Measurements from ENCODE around the gene UBE2Q1.

The UBE2Q1 gene

DNA sequence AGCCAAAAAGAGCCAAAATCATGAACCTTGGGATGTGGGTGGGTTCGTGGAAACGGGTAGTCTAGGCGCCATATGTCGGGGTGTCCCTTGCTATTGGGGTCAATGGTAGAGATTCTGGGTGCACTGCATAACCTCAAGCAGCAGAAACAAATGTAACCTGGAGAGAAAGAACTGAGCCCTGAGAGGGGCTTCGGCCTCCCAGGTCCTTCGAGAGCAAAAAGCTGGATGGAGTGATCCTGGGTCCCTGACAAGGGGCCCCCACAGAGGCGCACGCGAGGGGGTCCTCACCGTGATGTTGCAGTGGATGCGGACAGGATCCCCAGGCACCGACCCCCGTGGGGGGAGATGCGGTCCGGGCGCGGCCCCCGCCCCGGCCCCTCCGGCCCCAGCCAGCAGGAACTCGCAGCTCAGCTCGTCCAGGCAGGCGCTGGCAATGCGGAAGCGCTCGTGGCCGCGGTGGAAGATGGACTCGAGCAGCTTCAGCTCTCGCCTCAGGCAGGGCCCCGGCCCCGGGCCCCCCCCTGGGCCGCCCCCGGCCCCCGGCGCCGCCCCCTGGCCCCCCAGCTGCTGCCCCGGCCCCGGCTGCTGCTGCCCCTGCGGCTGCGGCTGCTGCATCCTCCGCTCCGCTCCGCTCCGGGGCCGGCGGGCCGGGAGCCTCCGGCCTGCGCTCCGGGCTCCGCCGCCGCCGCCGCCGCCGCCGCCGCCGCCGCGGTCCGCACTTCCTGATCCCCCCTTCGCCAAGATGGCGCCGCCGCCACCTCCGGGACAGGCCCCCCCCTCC, at the start of gene UBE2Q1:
TSS of gene UBE2Q1 (minus strand) at position 724 of the 781 bp plus-strand sequence. CDS start at position 615, 109 bp downstream.
- no peak for DNase-seq (ENCODE audit: low read depth in 2 of 2)

DNA sequence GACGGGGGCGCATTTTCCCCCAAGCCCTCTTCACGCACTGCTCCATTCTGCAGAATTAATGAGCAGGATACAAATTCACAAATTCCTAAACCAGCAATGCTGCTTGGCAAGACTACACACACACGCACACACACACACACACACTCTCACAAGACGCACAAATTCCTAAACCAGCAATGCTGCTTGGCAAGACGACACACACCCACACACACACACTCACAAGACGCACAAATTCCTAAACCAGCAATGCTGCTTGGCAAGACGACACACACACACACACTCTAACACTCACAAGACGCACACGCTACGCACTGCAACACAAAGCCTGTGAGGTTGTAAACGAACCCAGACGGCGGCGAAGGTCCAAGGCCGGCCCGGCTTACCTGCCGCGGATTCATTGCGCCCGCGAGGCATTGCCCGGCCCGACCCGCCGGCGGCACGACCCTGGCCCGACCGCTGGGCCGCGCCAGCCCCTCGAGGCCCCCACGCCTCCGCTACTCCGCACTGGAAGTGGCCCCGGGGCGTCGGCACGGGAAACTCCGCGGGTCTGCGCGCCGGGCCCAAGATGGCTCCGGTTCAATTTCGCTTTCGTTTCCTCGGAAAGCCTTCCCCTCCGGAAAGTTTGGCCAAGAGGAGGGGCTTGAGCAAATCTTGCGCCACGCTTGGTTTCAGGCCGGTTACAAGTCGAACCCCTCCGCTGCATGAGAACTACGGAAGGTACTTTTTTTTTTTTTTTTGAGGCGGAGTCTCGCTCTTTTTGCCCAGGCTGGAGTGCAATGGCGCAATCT, 49.3 kb upstream of the UBE2Q1 start, which contains the start of gene ADAR:
TSS of gene ADAR (minus strand) at position 578 of the 788 bp plus-strand sequence. CDS start at position 398, 180 bp downstream.
- DNase-seq (ENCODE audit: low read depth in 2 of 2) = peak; percentile 86 to 87

DNA sequence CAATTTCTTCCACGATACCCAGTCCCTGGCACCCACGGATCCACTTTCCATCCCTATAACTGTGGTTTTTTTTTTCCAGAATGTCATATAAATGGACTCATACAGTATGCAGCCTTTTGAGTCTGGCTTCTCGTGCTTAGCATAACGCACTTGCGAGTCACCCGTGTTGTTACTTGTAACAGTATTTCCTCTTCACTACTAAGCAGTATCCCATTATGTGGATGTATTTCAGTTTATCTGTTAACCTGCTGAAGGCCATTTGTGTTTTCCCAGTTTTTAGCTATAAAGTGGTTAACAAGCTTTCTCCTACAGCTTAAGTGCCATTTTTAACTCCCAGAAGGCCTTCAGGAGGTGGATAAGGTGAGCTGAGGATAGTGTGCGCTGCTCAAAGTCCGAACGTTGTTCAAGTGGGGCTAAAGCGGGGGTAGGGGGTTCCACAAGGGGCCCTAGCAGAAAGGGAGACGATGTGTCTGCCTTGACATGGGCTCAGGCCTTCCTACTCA, 48.7 kb upstream of the UBE2Q1 start:
- no peak for DNase-seq (ENCODE audit: low read depth in 2 of 2)

DNA sequence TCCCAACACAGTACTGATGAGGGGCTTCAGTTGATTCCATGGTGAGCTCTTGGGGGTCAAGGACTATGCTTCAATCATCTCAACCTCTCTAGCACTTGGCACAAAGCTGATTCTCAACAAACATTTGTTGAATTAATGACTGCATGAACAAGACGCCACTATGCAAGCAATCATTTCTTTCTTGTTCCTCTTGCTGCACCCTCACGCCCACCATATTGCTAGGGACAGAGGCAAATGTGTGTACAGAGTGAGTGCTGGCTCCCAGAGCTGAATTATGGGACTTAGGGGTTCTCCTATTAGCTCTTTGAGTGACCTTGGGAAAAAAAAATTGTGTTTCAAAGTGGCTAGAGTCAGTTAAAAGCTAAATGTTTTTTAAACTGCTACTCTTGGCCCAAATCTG, 47.1 kb upstream of the UBE2Q1 start:
- no peak for DNase-seq (ENCODE audit: low read depth in 2 of 2)

DNA sequence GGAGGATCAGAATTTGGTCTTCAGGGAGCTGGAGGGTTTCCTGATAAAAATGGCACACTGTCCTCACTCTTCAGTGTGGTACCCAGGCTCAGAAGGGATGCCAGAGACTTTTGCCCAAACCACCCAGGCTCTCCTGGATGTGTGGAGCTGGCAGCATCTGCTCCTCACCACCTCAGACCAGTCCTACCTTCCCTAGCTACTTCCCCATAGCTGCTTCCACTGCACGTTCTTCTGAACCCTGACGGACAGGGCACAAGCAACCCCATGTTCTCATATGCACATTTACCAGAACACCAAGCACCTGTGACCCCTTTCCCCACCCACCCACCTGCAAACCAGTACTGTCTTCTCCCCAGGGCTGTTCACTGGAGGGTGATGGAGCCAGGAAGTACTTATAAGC, 44.9 kb upstream of the UBE2Q1 start:
- DNase-seq (ENCODE audit: low read depth in 2 of 2) = no peak

DNA sequence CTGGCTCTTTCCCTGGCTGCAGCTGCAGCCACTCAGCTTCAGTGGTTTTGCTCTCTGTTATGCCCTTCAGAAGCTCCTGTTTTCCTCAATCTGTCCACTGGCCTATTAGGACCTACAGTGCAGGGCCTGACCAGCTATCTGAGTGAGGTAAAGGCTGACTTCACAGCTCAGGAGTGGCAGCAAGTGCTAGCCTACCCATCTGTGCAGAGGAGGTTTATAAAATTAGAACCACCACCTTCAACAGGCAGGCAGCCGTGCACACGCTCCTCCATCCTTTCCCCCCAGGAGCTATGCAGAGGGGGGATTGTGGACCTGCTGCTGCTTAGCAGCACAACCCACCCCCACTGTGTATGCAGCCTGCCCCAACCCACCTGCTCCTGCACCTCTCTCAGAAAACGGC, 41.2 kb upstream of the UBE2Q1 start:
- no peak for DNase-seq (ENCODE audit: low read depth in 2 of 2)

- no peak for DNase-seq (ENCODE audit: low read depth in 2 of 2)
These were observed 40.6 kb upstream of the UBE2Q1 start for GRCh38 chr1:154598871-154599635.

DNA sequence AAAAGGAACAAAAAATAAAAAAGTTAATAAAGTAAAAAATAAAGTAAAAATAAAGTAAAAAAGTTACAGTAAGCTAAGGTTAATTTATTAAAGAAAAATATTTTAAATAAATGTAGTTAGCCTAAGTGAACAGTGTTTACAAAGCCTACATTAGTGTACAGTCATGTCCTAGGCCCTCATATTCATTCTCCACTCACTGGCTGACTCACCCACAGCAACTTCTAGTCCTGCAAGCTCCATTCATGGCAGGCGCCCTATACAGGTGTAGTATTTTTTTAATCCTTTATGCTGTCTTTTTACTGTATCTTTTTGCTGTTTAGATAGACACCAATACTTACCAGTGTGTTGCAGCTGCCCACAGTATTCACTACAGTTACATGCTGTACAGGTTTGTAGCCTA, 37.2 kb upstream of the UBE2Q1 start:
- no peak for DNase-seq (ENCODE audit: low read depth in 2 of 2)

DNA sequence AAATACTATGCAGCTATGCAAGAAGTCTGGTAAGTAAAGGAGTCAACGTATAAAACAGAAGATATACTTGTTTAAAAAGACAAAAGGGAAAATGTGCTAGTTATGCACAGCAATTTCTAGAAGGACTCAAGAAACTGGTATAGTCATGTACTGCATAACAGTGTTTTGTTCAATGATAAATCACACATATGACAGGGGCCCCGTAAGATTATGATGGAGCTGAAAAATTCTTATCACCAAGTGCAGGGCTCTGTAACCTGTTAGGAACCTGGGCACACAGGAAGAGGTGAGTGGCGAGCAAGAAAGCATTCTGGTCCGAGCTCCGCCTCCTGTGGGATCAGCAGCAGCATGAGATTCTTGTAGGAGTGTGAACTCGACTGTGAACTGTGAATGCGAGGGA, 36.3 kb upstream of the UBE2Q1 start:
- no peak for DNase-seq (ENCODE audit: low read depth in 2 of 2)

GRCh38 chr1:154593390-154593789, 34.9 kb upstream of the UBE2Q1 start:
- DNase-seq (ENCODE audit: low read depth in 2 of 2) = no peak

- DNase-seq (ENCODE audit: low read depth in 2 of 2) = no peak
These were observed 32.7 kb upstream of the UBE2Q1 start for GRCh38 chr1:154591206-154591605.

- DNase-seq (ENCODE audit: low read depth in 2 of 2) = no peak
These were observed 32.3 kb upstream of the UBE2Q1 start for GRCh38 chr1:154590756-154591155.

- no peak for DNase-seq (ENCODE audit: low read depth in 2 of 2)
These were observed 31.3 kb upstream of the UBE2Q1 start for GRCh38 chr1:154589780-154590179.

- DNase-seq (ENCODE audit: low read depth in 2 of 2) = no peak
These were observed 28.2 kb upstream of the UBE2Q1 start for GRCh38 chr1:154586641-154587040.

DNA sequence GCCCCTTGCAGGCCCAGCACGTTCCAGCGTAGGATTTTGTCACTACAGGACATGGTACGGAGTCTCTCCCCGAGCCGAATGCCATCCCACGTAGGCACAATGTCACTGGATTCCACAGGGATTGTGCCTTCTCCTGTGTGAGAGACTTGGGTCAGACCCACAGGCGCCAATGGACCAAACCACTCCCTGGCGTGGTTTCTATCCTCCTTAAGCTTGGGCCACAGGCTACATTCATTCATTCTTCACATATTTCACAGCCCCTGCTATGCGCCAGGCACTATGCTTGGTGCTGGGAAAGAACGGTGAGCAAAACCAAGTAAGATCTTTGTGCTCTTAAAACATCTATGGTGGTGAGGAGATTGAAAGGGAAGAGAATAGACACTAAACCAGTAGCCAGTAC, 27.8 kb upstream of the UBE2Q1 start:
- no peak for DNase-seq (ENCODE audit: low read depth in 2 of 2)

DNA sequence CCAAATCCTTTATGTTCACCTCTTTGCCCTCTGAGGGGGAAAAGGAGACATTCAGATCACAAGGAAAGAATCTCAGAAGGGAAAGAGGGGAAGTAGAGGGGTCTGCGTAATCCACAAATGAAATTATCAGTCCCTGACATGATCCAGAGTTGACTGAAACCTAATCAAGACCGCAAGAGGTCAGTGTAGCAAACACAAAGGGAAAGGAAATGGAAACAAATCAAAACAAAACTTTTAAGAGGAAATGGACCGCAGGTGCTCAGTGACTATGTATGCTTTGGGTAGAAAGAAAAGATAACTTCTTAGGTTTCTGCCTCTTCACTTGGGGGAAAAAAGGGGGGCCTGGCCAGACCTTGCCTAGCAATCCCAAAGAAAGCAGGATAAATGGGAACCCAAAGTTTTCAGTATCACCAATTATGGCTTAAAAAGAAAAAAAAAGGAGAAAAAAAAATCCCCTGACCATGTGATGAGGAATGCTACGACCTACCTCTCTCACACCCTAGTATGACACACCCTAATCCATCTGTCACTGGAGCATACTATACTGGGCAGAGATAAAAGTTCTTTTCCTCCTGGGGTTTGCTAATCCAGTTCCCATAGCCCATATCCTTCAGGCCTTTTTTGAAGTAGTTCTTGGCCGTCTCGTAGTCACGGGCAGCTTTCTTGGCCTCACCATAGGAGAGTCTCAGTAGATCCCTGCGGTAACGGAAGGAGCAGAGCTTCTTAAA, 26.0 kb upstream of the UBE2Q1 start:
- no peak for DNase-seq (ENCODE audit: low read depth in 2 of 2)

GRCh38 chr1:154583773-154584172, 25.3 kb upstream of the UBE2Q1 start:
- DNase-seq (ENCODE audit: low read depth in 2 of 2) = no peak

DNA sequence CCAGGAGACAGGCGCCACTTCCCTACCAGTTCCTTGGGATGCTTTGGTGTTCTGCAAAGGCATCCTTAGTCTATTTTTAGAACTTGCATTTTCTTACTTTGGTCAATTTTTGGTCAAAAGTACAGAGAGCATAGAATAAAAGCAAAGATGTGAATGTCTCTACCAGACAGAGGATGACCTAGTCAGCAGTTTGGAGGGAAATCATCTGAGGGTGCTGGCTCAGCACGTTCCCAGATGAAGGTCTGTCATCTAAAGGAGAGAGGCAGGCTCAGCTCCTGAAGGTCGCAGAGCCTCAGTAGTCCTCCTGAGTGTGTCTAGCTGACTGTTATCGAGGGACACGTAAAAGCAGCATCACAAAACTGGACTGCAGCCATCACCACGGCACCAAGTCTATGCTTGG, 24.4 kb upstream of the UBE2Q1 start:
- no peak for DNase-seq (ENCODE audit: low read depth in 2 of 2)

GRCh38 chr1:154581766-154582165, 23.3 kb upstream of the UBE2Q1 start:
- DNase-seq (ENCODE audit: low read depth in 2 of 2) = no peak

DNA sequence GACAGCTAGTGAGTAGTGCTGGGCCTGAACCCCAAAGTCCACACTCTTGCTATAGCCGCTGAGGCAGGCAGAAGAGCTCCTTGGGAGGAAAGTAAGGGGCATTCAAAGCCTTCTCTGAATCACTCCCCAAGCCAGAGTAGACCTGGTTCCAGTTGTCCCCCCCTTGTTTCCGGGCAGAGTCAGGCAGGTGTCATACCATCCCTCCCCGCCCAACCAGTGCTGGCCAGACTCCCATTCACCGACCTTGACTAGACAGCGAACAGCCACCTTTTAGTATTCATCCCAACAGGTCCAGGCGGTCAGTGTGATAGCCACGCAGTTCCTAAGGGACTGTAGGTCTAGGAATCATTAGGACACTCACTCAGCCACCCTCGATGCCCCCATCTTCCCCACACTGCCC, 20.9 kb upstream of the UBE2Q1 start:
- DNase-seq (ENCODE audit: low read depth in 2 of 2) = no peak

DNA sequence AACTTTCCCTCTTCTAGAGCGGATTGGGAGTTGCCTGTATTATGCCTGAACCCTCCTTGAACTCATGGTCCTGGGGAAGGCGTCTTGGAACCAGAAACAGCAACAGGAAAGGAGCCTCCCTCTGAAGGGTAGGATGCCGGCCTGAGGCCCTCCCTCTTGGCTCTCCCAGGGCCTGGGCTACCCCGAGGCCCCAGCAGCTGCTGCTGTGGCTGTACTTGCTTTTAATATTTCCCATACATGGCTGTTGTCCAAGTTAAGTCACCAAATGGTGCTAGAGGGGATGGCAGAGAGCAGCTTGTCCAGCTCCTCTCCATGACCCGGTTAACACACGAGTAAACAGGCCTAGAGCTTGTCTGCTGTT, 19.6 kb upstream of the UBE2Q1 start:
- DNase-seq (ENCODE audit: low read depth in 2 of 2) = no peak

Data from stimulated activated CD4-positive, alpha-beta T cell treated with anti-CD3 and anti-CD28 coated beads, Interleukin-15, amount 100 ng/mL, for 48 hours (primary cell).